ENCODE measurements around the gene HDAC5.
"Not testable (repeated sequence)": the region's sequence is repeated elsewhere in the genome, so short reads cannot be mapped to it uniquely, and the experiment has no call there.

HDAC5 gene

DNA sequence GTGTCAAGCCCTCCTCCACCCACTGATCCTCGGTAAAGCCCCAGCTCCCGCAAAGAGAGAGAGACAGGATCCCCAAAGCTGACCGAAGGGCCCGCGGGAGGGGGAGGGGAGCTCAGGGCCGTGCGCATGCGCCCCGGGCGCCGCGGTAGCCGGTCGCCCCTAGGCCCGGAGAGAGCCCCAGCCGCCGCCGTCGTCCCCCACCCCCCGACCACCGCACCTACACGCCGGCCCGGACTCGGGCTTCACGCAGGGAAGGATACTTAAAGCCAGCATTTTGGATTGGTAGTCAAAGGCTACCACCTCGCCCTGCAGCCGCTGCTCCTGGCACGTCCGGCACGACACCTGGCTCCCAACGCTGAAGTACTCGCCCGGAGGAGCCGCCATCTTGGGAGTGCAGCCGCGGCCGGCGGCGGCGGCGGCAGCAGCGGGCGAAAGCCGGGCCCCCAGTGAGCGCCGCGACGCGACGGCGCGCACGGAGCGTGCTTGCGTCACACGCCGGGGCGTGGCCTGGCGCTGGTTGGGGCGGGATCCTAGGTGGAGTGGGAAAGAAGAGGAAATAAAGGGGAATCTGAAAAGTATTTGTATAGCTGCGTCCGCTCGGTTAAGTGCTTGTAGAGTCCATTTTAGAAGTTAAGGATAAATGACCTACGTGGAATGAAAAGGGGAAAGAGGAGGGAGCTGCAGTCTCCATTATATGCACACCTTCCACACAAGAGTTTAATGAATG lies 57.1 kb downstream of the HDAC5 start, which contains the start of gene LSM12:
Gene LSM12 (minus strand): TSS at position 468 of the 727 bp plus-strand sequence. CDS start 84 bp downstream, at position 384.
- DNase-seq, result peak; percentile 91

GRCh38 chr17:44065668-44066203 lies 57.7 kb downstream of the HDAC5 start:
- no peak for DNase-seq

DNA sequence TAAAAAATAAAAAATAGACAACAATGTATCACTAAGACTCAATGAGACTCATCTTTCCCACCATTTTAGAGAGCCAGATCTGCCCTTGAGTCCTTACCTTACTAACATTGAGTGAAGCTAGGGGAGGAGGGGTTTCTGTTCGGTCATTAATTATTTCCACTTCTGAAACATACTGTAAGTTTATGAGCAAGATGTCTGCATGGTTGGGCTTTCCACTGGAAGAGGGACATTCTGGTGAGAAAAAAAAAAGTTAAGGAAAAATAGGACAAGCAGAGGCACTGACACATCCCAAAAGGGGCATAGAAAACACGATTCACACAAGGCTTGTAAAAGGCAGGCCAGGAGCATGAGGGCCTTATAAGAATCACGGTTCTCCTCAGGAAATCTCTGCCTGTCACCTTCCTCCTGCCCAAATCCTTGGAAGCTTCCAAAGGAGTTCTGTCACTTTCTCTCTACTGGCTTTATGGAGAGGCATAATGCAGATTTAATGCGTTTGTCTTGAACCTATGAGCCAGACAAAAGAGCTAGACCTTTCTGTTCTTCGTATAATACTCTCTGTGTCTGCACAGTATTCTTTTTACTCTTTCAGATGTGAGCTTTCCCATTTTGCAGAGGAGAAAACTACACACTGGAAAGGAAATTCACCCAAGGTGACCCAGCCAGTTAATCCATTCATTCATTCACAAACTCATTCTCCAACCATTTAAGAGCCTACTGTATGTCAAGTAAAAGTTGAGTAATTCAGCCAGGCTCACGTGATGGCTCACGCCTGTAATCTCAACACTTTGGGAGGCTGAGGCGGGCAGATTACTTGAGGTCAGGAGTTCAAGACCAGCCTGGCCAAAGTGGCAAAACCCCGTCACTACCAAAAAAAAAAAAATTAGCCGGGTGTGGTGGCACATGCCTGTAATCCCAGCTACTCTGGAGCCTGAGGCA lies 59.5 kb downstream of the HDAC5 start:
- DNase-seq, result no peak

DNA sequence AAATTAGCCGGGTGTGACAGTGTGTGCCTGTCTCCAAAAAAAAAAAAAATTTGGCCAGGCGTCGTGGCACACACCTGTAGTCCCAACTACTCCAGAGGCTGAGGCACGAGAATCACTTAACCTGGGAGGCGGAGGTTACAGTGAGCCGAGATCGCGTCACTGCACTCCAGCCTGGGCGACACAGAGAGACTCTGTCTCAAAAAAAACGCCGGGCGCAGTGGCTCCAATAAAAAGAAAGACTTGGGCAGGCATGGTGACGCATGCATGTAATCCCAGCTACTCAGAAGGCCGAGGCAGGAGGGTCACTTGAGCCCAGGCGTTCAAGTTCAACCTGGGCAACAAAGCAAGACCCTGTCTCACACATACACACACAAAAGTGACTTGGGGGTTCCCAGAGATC lies 60.6 kb downstream of the HDAC5 start:
- no peak for DNase-seq

DNA sequence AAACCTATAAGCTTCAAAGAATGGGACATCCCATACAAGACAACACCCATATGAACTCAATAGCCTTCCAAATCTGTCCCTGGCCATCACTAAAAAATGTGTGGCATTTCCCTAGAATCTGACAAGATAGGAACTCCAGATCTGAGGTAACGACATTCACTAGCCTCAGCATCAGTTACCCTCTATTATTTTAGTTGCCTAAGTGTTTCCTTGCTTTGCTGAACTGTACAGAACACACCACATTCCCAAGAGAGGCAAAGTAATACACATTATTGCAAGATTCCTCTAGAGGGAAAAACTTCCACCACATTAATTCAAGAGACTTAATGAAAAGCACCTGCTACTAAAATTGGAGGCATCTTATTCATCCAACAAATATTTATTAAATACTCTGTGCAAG lies 62.0 kb downstream of the HDAC5 start:
- no peak for DNase-seq

- DNase-seq, result no peak
These were observed 64.1 kb downstream of the HDAC5 start for GRCh38 chr17:44059101-44059892.

- DNase-seq, result no peak
These were observed 70.1 kb downstream of the HDAC5 start for GRCh38 chr17:44053125-44053872.

DNA sequence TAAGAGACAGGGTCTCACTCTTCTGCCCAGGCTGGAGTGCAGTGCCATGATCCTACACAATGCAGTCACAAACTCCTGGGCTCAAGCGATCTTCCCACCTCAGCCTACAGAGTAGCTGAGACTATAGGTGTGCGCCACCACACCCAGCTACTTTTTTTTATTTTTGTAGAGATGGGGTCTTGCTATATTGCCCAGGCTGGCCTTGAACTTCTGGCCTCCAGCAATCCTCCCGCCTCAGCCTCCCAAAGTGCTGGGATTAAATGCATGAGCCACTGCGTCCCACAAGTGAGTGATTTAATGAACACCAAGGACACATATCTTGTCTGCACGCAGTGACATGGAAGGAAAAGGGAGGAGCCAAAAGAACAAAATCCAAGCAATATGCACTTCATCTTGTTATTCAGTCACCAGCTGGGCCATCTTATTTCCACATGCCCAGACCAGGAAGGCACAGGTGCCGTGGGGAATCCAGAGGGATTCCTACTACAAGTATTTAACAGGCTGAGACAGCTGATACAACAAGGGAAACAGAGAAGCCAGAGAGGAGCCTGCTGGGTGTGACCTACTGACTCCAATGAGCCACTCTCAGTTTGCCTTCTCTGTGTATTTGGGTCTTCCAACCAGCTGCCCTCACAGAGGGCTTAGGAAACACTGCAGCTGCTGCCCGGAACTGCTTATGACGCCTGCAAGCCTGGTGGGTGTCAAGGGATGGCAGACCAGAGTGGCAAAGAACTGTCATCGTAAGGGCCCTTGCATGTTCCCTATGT lies 74.0 kb downstream of the HDAC5 start:
- no peak for DNase-seq

DNA sequence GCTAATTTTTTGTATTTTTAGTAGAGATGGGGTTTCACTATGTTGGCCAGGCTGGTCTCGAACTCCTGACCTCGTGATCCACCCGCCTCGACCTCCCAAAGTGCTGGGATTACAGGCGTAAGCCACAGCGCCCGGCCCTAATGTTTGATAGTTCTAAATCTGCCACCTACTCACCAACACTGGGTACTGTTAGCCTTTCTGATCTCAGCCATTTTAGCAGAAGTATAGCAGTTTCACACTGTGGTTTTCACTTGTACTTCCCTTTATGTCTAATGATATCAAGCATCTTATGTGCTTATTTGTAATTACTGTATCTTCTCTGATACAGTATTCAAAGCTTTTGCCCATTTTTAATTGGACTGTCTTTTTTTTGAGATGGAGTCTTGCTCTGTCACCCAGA lies 76.5 kb downstream of the HDAC5 start:
- DNase-seq, result not testable (repeated sequence)

- DNase-seq, result no peak
These were observed 78.0 kb downstream of the HDAC5 start for GRCh38 chr17:44045486-44045885.

- peak; percentile 78 for DNase-seq
These were observed 79.4 kb downstream of the HDAC5 start for GRCh38 chr17:44044071-44044470.

GRCh38 chr17:44043272-44043696 lies 80.2 kb downstream of the HDAC5 start:
- peak; percentile 70 for DNase-seq

DNA sequence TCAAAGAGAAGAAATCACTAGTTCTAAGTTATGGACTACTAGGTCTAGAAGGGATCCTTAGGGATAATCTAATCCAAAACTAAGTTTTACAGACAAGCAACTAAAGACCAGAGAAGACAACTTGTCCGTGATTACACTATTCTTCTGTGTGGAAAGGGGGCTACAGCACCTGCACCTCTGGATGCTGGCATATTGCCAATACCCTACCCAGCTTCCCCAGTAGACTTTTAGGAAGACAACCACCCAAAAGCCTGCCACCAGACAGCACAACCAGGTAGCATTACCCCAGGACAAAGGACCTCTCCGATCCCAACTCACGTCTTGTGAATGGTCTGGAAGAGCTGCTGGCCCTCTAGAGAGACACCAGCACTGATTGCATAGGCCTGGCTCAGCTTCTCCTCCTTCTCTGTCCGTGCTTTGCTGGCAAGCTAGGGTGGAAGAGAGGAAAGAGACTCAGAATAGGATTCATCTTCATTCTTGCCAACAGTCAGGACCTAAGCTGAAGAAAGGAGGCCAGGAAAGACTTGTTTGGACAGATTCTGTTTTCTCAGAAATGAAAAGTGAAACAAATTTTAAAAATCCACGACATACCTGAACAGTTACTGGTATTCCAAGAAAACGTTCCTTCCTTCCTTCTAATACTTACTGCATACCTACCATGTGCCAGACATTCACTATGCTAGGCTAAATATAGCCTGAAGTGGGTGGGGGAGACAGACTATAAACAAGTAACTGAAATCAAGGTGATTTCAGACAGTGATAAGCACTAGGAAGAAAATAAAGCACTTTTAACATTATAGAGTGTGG lies 83.4 kb downstream of the HDAC5 start:
- DNase-seq, result no peak

DNA sequence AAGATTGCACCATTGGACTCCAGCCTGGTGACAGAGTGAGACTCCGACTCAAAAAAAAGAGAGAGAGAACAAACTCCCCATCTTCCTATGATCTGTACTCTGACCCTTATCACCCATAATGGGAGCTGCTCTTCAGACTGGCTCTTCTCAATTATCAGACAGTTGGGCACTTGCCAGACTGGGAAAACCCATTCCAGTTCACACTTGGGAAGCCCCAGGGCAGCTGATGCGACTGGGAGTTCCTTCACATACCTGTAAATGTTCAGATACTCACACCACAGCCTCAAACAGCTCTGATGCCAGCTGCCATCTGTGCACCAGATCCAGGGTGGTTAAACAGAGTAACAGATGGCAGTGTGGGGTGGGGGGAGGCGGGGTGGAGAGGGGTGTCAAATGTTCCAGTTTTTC lies 84.8 kb downstream of the HDAC5 start:
- DNase-seq, result no peak

DNA sequence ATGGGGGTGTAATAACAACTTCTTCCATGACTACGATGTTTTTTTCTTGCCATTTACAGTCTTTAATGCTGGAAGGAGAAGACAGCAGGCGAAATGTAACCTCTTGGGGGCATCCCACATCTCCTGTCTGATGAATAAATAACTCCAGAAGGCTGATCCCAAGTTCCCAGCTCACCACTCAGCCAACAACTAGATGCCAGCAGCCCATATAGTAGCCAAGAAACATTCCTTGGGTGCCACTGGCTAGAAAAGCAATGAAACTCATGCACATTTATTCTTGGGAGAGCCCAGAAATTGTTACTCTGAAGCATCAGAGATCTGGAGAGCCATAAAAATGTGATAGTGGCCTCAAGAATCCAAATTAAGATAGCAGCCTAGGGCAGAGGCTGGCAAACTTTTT lies 86.0 kb downstream of the HDAC5 start:
- no peak for DNase-seq

GRCh38 chr17:44034688-44035087 lies 88.8 kb downstream of the HDAC5 start:
- not testable (repeated sequence) for DNase-seq

GRCh38 chr17:44033861-44034408 lies 89.5 kb downstream of the HDAC5 start:
- DNase-seq, result no peak

- no peak for DNase-seq
These were observed 93.0 kb downstream of the HDAC5 start for GRCh38 chr17:44030482-44030881.

GRCh38 chr17:44029736-44030135 lies 93.7 kb downstream of the HDAC5 start:
- no peak for DNase-seq

Measured in HCEC 1CT (cell line).